ENCODE data around the gene FAM177B.
A peak's percentile ranks its signal among the peaks of the same experiment; 100 is the strongest.

Gene FAM177B

DNA sequence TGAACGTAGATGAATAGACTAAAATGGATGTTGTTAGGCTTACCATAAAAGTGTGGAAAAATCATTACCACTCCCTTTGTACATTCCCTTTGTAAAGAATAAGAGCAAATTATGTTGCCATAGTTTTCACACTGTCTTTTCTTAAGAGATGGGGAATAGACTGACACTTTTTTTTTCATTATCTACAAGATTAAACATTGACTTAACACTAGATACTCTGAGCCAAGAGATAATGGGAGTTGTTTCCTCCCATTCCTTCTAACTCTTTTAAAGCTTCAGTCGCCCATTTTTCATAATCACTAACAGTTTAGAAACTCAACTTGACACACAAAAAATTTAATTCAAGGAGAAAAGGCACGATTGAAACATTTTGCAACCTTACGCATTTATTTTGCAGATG lies 34.8 kb upstream of the FAM177B start:
- Mint-ChIP-seq H3K4me3 (no peak overlapping the region), H3K27me3 (ENCODE audit: low read depth, poor library complexity) (peaks cover 5% of the 10 kb centered on the region), H3K9me3 (peaks cover 39% of the 10 kb centered on the region), H3K27ac (peak overlapping the region; percentile 5), H3K4me1 (no peaks in the 10 kb centered on the region), H3K36me3 (ENCODE audit: low read depth) (peaks cover 88% of the 10 kb centered on the region)
- no peak for DNase-seq
- no peak for TF ChIP-seq CTCF (IDR thresholded peaks at IDR 0.05)

GRCh38 chr1:222704260-222704659 lies 32.7 kb upstream of the FAM177B start:
- TF ChIP-seq CTCF (IDR thresholded peaks at IDR 0.05): no peak
- DNase-seq: no peak
- Mint-ChIP-seq H3K4me1 (peaks cover 2% of the 10 kb centered on the region), H3K4me3 (no peak overlapping the region), H3K36me3 (ENCODE audit: low read depth) (peaks cover 92% of the 10 kb centered on the region), H3K9me3 (peaks cover 46% of the 10 kb centered on the region), H3K27me3 (ENCODE audit: low read depth, poor library complexity) (peaks cover 5% of the 10 kb centered on the region), H3K27ac (no peak overlapping the region)

DNA sequence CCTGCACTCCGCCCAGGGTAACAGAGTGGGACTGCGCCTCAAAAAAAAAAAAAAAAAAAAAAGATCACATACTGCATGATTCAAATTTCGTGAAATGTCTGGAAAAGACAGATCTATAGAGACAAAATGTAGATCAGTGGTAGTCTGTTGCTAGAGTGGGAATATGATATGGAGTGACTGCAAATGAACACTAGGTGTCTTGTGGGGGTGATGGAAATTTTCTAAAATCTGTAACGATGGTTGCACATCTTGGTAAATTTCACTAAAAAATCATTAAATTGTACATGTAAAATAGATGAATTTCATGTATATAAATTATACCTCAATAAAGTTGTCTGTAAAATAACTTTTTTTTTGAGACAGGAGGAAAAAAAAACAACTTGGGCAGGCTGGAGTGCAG lies 30.2 kb upstream of the FAM177B start:
- peaks cover 42% of the 10 kb centered on the region for H3K9me3 Mint-ChIP-seq
- peaks cover 5% of the 10 kb centered on the region for H3K27me3 Mint-ChIP-seq (ENCODE audit: low read depth, poor library complexity)
- no peak overlapping the region for H3K27ac Mint-ChIP-seq
- no peak for DNase-seq
- peaks cover 21% of the 10 kb centered on the region for H3K4me1 Mint-ChIP-seq
- TF ChIP-seq CTCF (IDR thresholded peaks at IDR 0.05): no peak
- peaks cover 77% of the 10 kb centered on the region for H3K36me3 Mint-ChIP-seq (ENCODE audit: low read depth)
- no peak overlapping the region for H3K4me3 Mint-ChIP-seq

GRCh38 chr1:222709700-222710153 lies 27.3 kb upstream of the FAM177B start:
- Mint-ChIP-seq H3K27me3 (ENCODE audit: low read depth, poor library complexity) (peaks cover 5% of the 10 kb centered on the region), H3K36me3 (ENCODE audit: low read depth) (peaks cover 49% of the 10 kb centered on the region), H3K4me3 (peak overlapping the region; percentile 96), H3K4me1 (peaks cover 29% of the 10 kb centered on the region), H3K9me3 (peaks cover 30% of the 10 kb centered on the region), H3K27ac (no peak overlapping the region)
- no peak for TF ChIP-seq CTCF (IDR thresholded peaks at IDR 0.05)
- DNase-seq: no peak

- Mint-ChIP-seq H3K9me3 (peaks cover 11% of the 10 kb centered on the region), H3K4me1 (peaks cover 29% of the 10 kb centered on the region), H3K36me3 (ENCODE audit: low read depth) (peaks cover 35% of the 10 kb centered on the region), H3K27me3 (ENCODE audit: low read depth, poor library complexity) (no peaks in the 10 kb centered on the region), H3K4me3 (peak overlapping the region; percentile 96), H3K27ac (peak overlapping the region; percentile 96)
- no peak for TF ChIP-seq CTCF (IDR thresholded peaks at IDR 0.05)
- peak; percentile 50 for DNase-seq
Observed at GRCh38 chr1:222711319-222712252, 25.4 kb upstream of the FAM177B start.

All from nephron progenitor cell (in vitro differentiated cells).